AML-193 (cell line): Measurements from ENCODE around the gene BCAP29.

Experiments
- DNase-seq, 2 experiments: peaks; one replicate each; lab custom pipeline; 2025; lab: John Stamatoyannopoulos, UW

Gene BCAP29

DNA sequence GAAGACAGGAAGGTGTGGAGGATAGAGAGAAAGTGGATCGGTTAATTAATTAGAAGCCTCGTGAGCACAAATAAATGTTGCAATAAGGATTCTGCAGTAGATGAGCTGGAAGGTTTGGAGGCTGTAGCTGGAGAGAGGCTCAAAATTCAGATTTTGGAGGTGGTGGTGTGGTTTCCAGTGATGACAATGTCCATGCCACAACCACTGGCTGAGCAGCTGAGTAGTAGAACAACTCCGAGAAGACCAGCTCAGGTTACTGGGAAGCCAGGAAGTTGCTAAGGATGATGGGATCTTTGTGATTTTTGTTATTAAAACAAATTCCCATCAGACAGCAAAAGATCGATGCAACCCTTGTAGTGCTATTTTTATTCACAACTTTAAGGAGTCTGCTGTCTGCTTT is 88.2 kb downstream of the BCAP29 start:
- no peak for DNase-seq
